DND-41 (cell line): Measurements from ENCODE around the gene C12orf75.

Source experiments
- EZH2 ChIP-seq: IDR thresholded peaks from 3 replicates; pipeline ENCODE4 v1.6.1; 2012; ENCODE audit warnings: borderline replicate concordance, low read depth, mild to moderate bottlenecking, moderate library complexity, low read length, inconsistent platforms; ENCODE audit not compliant: severe bottlenecking
- TF ChIP-seq, protein P1 (sequence below): IDR thresholded peaks from 2 replicates; pipeline ENCODE4 v1.5.1; 2012; ENCODE audit warnings: borderline replicate concordance, low read length, moderate library complexity, mild to moderate bottlenecking; ENCODE audit not compliant: poor library complexity, severe bottlenecking; ENCODE audit errors: extremely low read depth

DNA sequence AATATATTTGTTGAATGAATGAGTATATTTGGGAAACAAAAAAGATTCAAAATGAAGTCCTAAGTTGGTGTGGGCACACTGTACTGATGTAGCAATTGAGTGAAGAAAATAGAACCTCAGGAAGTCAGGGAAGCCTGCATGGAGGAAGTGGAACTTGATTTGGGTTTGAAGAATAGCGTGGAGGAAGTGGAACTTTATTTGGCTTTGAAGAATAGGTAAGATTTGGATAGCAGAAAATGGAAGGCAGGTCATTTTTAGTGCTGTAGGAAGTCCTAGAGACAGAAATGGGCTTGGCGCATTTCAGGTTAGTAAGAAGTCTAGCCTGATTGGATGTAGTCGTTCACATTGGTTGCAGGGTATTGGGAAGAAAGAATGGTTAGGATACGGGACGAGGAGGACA lies 5.4 kb downstream of the C12orf75 start:
- TF ChIP-seq, protein P1, sequence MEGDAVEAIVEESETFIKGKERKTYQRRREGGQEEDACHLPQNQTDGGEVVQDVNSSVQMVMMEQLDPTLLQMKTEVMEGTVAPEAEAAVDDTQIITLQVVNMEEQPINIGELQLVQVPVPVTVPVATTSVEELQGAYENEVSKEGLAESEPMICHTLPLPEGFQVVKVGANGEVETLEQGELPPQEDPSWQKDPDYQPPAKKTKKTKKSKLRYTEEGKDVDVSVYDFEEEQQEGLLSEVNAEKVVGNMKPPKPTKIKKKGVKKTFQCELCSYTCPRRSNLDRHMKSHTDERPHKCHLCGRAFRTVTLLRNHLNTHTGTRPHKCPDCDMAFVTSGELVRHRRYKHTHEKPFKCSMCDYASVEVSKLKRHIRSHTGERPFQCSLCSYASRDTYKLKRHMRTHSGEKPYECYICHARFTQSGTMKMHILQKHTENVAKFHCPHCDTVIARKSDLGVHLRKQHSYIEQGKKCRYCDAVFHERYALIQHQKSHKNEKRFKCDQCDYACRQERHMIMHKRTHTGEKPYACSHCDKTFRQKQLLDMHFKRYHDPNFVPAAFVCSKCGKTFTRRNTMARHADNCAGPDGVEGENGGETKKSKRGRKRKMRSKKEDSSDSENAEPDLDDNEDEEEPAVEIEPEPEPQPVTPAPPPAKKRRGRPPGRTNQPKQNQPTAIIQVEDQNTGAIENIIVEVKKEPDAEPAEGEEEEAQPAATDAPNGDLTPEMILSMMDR, result no peak
- TF ChIP-seq EZH2, result no peak
